Activated gamma-delta T cell treated with Interleukin-2 at 50 U/mL for 16 hours (primary cell): Measurements from ENCODE around the gene GADD45G.

Experiments
- DNase-seq: peaks from one replicate; pipeline ENCODE4 v3.0.0-alpha.2; 2020

Gene GADD45G

GRCh38 chr9:89655056-89655989 lies 50.5 kb downstream of the GADD45G start:
- no peak for DNase-seq
